Stimulated activated CD8-positive, alpha-beta memory T cell treated with anti-CD3 and anti-CD28 coated beads, Interleukin-7, amount 100 ng/mL, for 1 hour (primary cell): ENCODE results near the gene SIK3.

Source experiments
- DNase-seq, 2 donors: peaks; one replicate each; pipeline ENCODE4 v3.0.0-alpha.2; 2020; ENCODE audit warnings: low read depth in 2 of 2

Gene SIK3

GRCh38 chr11:116866804-116867455 lies 231.3 kb downstream of the SIK3 start:
- DNase-seq = no peak

DNA sequence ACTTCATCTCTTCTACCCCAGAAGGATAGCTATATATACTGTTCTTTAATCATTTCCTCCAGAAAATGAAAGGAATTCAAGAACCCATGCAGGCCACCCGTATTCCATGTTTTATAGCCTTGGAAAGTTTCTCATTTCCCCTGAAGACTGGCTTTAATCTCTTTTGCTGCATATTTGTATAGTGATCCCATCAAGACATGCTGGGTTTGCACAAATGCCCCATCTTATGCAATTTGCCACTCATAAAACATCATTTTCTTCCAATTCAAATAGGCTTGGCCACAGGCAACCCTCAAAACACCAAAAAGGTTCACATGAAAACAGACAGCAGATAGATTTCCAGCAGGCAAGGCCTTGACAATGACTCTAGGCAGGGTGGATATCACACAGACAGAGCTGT lies 232.5 kb downstream of the SIK3 start:
- DNase-seq = no peak

DNA sequence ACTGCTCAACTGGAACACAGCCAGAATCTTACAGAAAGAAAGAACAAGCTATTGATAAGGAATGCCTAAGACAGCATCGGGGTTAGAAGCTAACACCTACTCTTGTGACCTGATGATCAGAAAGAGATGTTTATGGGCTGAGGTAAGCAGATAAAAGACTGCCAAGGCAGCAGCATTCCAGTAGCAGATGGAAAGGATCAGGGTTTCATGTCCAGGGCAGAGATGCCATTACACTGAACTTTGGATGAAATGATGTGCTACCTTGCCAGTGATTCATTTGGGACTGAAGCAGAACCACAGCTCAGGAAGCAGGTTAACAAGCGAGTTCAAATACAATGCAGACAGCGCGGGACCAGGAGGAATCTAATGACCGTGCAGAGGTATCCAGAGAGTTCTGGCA lies 233.7 kb downstream of the SIK3 start:
- no peak for DNase-seq

GRCh38 chr11:116862951-116863350 lies 235.3 kb downstream of the SIK3 start:
- DNase-seq = no peak

- DNase-seq = no peak
Observed at GRCh38 chr11:116862185-116862584, 236.0 kb downstream of the SIK3 start.

- DNase-seq = no peak
Observed at GRCh38 chr11:116861539-116861938, 236.7 kb downstream of the SIK3 start.

GRCh38 chr11:116860303-116860702 lies 237.9 kb downstream of the SIK3 start:
- DNase-seq = no peak

DNA sequence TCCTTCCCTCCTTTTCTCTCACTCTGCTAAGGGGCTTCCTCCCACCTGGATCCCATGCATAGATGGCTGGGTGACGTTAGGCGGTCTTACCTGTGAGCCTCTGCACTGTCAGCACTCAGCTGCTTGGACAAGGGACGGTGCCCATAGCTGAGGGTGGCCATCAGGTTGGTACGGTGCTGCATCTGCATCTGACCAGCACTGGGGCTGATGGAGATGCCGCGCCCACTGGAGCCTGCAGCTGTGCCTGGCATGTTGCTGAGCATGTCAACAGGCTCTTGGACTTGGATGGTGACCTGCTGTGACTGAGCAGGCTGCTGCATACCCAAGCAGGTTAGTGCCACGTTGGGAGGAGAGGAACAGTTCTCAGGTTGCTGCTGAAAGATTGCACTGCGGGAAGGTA lies 239.1 kb downstream of the SIK3 start:
- DNase-seq = no peak

DNA sequence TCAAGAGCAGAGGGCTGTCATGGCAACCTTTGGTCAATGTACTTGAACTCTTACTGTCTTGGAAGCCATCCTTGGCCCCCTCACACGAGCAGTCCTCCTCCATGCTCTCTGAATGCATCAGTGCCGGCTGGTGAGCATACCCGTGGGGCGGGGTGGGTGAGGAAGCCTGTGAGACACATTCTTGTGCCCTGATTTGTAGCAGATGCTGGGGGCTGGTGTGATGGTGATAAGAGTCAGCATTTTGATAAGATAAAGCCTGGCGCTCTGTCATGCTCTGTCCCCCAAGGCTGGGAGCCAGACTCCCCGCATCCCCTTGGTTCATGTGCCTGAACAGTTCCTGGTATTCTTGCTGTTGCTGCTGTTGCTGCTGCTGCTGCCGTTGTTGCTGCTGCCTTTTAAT lies 240.3 kb downstream of the SIK3 start:
- DNase-seq = no peak

DNA sequence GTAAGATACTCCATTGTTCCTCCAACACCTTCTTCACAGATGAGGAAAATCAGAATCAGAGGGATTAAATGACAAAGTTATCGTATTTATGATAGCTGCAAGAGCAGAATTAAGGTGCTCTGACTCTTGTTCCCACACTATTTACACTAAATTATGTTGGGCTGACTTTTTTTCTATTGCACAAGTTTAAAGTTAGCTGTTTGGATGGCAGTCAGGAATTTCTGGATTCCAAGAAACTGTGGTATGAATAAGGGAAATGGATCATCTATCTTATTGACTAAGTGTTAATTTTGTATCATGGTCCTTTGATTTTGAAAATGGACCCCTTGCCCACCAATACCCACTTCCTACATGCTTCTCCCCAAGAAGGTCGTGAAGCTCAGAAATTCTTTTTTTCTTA lies 240.9 kb downstream of the SIK3 start:
- DNase-seq = no peak

GRCh38 chr11:116856423-116856822 lies 241.8 kb downstream of the SIK3 start:
- DNase-seq = no peak

DNA sequence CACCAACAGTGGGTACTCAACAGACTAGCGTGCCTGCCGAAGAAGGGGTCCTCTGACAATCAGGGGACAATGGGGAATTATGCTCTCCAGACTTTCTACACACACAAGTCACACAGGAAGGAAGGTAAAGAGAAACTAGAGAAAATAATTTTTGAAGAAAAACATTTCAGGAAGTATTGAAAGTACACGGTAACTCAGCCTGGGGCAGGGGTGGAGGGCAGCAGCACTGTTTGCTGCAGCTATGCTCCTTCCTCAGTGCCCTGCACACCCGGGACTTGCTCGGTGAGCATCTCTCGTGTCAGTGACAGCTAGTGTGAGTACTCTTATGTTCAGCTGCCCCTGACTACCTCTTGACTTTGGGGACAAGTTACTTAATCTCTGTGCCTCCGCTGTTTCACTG lies 242.8 kb downstream of the SIK3 start:
- DNase-seq = no peak

DNA sequence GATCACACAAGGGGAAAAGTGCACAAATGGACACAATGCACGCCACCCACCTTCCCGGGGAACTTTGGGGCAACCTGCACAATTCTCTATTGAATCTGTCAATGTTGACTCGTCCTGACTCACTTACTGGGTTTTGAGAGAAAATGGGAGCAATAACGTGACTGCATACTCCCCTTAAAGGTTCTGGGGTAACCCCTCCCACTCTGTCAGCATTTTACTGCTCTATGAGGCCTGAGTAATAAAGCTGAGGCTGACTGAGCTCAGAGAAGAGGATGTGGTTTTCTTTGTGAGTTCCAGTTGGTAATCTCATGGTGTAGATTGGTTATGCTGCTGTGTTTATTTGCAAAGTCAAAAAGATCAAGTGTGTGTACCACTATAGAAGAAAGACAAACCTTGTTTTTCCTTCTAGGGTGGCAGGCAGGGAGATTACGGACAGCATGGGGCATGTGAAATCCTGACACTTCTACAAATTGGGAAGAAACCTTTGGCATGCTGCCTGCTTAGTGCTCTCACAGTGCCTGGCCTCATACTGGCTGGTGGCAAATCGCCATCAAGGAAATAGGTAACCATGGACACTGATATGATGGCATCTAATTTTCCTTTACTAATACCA lies 244.7 kb downstream of the SIK3 start:
- no peak for DNase-seq

DNA sequence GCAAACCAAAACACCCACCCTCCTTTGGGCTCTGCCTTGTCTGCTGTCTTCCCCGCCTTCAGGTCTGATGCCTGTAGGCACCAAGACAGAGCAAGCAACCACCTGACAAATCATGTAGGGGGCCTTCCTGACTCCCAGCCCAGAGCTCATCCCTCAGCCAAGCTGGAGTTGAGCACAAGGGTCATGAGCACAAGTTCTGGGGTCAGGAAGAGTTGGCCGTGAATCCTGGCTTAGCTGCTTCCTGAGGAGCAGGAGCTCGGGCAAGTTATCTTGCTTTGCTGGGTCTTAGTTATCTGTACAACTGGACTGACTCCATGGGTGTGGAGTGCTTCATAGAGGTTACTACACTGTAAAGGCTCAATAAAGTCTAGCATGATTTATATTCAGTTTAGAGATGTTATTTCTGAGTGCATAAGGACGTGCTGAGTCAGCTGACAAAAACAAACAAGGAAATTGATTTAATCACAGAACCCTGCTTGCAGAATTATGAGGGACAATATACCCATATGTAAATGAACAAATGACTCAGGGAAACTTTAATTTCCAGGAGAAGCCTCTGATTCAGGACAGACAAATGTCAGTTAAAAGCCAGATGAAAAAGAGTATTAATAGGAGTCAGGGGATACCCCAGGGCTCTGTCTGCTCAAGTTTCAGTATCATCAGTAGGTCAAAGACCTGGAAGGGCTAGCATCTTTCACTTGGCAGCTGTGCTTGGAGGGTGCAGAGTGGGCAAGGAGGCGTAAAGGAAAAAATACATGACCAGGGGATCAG lies 245.8 kb downstream of the SIK3 start:
- DNase-seq = no peak

GRCh38 chr11:116851626-116852025 lies 246.6 kb downstream of the SIK3 start:
- peak in 1 of 2 donors; percentile 33 for DNase-seq

DNA sequence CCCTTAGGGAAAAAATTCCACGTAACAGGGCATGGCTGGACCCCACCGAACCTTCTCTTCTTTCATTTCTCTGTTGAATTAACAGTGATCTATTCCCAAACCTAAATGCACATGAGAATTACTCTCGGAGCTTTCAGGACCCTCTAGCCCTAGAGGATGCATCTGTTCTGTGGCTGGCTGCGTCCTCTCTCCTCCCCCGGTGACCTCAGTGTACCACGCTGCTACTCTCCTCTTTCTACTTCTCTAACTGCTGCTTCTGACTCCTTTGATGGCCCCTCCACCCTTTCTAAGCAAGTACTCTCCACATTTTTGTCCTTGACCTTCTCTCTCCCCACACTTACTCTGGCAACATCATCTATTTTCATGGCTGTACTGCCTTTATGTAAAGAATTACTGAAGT lies 248.7 kb downstream of the SIK3 start:
- no peak for DNase-seq

GRCh38 chr11:116849060-116849459 lies 249.2 kb downstream of the SIK3 start:
- no peak for DNase-seq

DNA sequence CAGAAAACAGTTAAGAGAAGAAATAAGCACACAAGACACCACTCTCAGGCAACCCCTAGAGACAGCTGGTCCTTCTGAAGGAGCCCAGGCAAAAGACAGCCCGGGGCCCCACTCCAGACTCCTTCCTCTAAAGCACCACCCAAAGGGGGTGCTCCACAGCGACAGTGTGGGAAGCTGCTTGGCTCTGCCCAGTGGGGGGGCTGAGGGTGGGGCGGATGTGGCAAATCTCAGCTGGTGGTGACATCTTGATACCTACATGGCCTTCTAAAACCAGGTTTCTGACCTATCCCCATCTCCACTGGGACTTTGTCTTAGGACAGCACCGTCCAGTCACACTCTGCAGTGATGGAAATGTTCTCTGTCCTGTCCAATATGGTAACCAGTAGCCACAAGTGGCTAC lies 250.6 kb downstream of the SIK3 start:
- no peak for DNase-seq

DNA sequence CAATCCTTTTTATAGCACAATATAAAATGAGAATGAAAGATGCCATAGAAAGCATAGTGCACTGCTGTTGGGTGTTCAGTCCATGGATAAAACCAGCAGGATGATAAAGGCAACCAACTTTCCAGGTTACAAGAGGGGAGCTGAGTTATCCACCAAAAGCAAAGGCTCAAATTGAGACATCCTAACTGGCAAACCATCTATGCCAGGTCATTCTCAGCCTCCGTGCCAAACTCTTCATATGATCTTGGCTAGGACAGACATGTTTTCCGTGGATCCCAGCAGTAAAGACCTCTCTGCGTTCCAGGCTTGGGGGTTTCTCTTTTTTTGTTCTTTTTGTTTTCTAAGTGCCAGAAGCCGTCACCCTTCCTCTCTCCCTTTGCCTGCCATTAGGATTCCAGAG lies 253.5 kb downstream of the SIK3 start:
- no peak for DNase-seq

- DNase-seq = no peak
Observed at GRCh38 chr11:116843661-116844060, 254.6 kb downstream of the SIK3 start.

DNA sequence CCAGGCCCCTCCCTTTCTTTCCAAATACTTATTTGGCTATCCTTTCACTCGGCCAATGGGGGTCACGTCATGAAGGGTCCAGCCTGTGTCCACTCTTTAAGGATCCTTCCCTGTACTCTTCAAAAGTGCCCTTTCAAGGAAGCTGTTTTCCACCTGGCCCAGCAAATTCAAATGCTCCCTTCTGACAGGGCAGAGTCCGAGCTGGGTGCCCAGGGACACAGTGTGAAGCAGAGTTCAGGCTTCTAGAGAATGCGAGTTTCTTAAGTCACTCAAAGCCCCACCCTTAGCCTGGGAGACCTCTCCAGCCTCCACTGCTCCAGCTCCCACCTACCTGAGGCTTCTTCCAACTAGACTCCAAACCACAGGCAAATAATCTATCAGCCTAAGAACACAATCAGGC lies 255.3 kb downstream of the SIK3 start:
- no peak for DNase-seq

DNA sequence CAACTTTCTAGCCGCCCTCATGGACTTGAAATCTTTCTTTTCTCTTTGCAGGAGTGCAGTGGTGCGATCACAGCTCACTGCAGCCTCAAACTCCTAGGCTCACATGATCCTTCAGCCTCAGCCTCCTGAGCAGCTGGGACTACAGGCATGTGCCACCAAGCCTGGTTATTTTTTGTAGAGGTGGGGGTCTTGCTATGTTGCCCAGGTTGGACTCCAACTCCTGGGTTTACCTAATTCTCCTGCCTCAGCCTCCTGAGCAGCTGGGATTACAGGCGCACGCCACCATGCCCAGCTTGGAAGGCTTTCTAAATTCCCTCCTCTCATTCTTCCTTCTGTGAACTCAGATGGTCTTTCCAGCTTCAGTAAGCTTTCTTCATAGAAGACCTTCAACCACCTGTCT lies 256.1 kb downstream of the SIK3 start:
- DNase-seq = no peak

- DNase-seq = no peak
Observed at GRCh38 chr11:116840746-116841296, 257.4 kb downstream of the SIK3 start.
